Stomach smooth muscle (tissue), 2 donors: Measurements from ENCODE around the gene CDCP2.

Experiments
- H3K27ac ChIP-seq: one replicate; pipeline ENCODE4 v1.7.0; 2013; ENCODE audit warnings: mild to moderate bottlenecking, low read length, inconsistent platforms
- H3K27me3 ChIP-seq, 2 donors: one replicate each; pipeline ENCODE4 v1.7.0; 2013; ENCODE audit warnings: low read length in 2 of 2; ENCODE audit not compliant: insufficient read depth in 2 of 2, control insufficient read depth in 1 of 2
- H3K36me3 ChIP-seq, 2 donors: one replicate each; pipeline ENCODE4 v1.7.0; 2013; ENCODE audit warnings: low read length in 2 of 2; ENCODE audit not compliant: control insufficient read depth in 2 of 2, insufficient read depth in 2 of 2
- H3K4me1 ChIP-seq: one replicate; pipeline ENCODE4 v1.7.0; 2013; ENCODE audit warnings: low read length; ENCODE audit not compliant: control insufficient read depth, insufficient read depth
- H3K4me3 ChIP-seq, 2 donors: one replicate each; pipeline ENCODE4 v1.7.0; 2013; ENCODE audit warnings: low read length in 2 of 2
- H3K9ac ChIP-seq, 2 donors: one replicate each; pipeline ENCODE4 v1.7.0; 2013; ENCODE audit warnings: low read length in 2 of 2, mild to moderate bottlenecking in 1 of 2
- H3K9me3 ChIP-seq, 2 donors: one replicate each; pipeline ENCODE4 v1.7.0; 2013; ENCODE audit warnings: low read length in 2 of 2; ENCODE audit not compliant: control insufficient read depth in 2 of 2
- donor health status: healthy.
- donor health status: Pancreatic carcinoma.

CDCP2 gene

DNA sequence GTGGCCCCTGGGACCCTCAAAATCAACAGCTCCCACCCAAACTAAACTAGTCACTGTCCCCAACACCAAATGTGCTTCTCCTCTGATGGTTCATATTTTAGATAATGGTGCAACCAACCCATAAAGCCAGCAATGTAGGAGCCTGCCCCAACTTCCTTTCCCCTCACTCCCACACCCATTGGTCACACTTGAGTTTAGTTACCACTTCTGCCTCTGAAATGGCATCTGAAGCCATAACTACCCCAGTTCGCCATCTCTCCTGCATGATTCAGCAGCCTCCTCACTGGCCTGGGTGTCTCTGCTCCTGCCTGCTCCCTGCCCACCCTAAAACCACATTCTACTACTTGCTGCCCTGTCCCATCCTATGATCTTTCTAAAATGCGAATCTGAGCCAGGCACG is 3.4 kb upstream of the CDCP2 start:
- no peaks in the 10 kb centered on the region for H3K9me3 ChIP-seq
- H3K27me3 ChIP-seq: no peaks in the 10 kb centered on the region
- no peaks in the 10 kb centered on the region for H3K36me3 ChIP-seq
- peaks cover 2% of the 10 kb centered on the region for H3K4me1 ChIP-seq
- no peak overlapping the region for H3K27ac ChIP-seq
- no peak overlapping the region for H3K9ac ChIP-seq
- H3K4me3 ChIP-seq: no peak overlapping the region

DNA sequence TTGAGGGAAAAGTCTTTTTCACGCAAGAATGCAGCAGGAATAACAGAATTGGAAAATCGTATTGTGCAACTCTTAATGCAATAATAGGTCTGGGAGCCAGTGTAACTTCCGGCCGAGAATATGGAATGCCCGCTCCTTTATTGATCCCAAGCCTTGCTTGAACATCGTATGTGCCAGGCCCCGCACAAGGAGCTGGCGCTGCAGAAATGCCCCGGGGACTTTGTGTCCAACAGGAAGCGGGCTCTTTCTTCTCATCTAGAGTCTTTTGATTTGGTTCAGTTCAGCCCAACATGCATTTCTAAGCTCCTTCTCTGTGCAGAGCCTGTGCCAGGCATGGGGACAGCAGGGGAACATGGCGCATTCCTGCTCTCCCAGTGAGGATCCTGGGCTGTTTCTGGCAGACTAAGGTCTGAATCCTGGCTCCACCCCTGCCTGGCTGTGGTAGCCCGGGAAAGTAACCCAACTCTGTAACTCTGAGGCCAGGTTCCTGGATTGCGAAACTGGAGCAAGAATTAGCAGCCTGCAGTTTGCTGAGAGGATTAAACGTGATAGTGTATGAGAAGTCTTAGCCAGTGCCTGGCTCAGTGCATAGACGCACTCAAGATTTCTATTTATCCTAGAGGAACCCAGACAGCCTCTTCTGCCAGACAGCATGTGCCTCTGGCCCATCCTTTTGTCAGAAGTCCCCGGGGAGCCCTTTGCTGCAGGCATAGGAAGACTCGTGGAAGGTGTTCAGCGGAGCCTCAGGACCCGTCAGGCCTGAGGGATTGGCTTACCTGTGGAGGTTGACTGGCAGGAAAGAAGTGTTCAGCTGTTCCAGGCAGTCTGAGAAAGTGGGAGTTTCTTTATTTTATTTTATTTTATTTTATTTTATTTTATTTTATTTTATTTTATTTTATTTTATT is 987 bp upstream of the CDCP2 start:
- Histone ChIP-seq H3K27me3 (no peaks in the 10 kb centered on the region), H3K9me3 (no peaks in the 10 kb centered on the region), H3K36me3 (no peaks in the 10 kb centered on the region), H3K9ac (no peak overlapping the region), H3K4me1 (peaks cover 2% of the 10 kb centered on the region), H3K4me3 (no peak overlapping the region), H3K27ac (no peak overlapping the region)

DNA sequence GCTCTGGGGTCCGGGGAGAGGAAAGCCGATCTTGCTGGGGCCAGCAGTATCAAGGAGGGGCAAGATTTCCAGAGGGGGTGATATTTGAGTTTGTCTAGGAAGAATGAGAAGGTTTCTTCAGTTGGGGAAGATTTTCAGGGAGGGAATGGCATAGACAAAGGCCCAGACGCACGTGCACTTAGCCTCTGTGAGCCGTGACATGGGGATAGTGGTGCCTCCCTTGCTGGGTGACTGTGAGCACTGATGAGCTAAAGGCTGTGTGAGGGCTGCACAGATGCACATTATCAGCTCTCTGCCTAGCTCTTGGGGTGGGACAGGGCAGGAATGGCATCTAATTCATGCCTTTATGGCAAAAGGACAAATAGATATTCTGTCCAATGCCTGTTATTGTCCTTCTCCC is 1.8 kb downstream of the CDCP2 start:
- no peaks in the 10 kb centered on the region for H3K36me3 ChIP-seq
- H3K27me3 ChIP-seq: no peaks in the 10 kb centered on the region
- H3K4me1 ChIP-seq: peaks cover 2% of the 10 kb centered on the region
- no peak overlapping the region for H3K4me3 ChIP-seq
- H3K9ac ChIP-seq: no peak overlapping the region
- H3K27ac ChIP-seq: no peak overlapping the region
- no peaks in the 10 kb centered on the region for H3K9me3 ChIP-seq

DNA sequence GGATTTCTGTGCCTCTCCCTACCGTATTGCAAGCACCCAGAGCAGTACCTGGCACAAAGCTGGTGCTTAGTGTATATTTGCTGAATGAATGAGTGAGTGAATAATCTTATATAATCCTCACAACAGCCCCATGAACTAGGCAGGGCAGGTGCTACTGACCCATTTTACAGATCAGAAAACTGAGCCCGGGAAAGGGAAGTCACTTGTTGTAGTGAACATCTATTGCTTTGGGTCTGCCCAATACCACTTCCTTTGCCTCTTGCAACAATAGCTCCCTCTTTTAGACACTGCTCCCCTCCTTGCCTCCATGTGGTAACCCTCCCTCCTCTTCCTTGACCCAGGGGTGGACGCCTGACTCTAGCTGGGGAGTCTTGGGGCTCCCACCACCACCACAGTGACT is 3.1 kb downstream of the CDCP2 start:
- Histone ChIP-seq H3K9me3 (no peaks in the 10 kb centered on the region), H3K27me3 (no peaks in the 10 kb centered on the region), H3K4me1 (peaks cover 2% of the 10 kb centered on the region), H3K36me3 (no peaks in the 10 kb centered on the region), H3K4me3 (no peak overlapping the region), H3K9ac (no peak overlapping the region), H3K27ac (no peak overlapping the region)

DNA sequence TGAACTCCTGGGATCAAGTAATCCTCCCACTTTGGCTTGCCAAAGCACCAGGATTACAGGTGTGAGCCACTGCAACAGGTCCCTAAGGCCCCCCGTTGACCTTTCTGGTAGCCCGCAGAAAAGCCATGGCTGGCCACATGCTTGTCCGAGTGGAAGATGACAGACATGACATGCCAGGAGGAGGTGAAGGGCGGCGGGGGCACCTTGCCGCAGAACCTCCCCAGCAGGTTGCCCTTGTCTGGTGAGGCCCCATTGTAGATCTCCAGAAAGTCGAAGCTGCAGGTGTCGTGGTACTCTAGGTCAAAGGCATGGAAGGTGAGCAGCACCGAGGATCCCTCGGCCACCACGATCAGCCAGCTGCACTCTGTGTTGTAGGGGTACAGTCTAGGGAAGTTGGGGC is 8.4 kb downstream of the CDCP2 start:
- Histone ChIP-seq H3K27ac (no peak overlapping the region), H3K9me3 (no peaks in the 10 kb centered on the region), H3K27me3 (no peaks in the 10 kb centered on the region), H3K4me1 (no peaks in the 10 kb centered on the region), H3K4me3 (no peak overlapping the region), H3K9ac (no peak overlapping the region), H3K36me3 (no peaks in the 10 kb centered on the region)

DNA sequence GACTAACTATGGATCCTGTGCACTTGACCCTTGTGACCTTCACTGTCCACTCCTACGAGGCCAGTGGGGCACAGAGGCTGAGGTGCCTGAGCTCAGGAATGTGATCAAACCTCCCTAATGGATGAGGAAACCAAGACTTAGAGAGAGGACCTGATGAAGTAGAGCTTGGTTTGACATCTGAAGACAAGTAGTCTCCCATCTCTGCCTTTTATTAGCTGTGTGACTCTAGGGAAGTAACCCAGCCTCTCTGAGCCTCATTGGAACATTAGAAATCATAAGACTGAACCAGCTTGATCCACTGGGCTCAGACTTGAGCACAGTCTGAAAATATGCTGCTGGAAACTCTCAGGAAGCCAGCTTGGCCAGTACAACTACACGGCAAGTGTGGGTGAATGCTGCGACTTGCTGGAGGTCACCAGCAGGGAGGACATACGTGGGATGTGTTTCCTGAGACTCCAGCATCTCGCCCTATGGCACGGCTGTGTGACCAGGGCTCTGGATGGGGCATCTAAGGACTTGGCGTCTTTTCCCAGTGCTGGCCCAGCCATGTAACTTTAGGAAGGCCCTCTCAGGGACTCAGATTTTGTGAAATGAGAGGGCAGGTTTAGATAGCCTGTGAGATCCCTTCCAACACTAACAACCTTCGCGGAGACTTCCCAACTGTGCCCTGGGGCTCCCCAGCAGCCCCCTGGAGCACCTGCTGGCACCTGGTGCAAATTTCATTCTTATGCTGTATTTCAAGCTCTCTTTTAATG is 10.5 kb downstream of the CDCP2 start:
- Histone ChIP-seq H3K27me3 (no peaks in the 10 kb centered on the region), H3K27ac (no peak overlapping the region), H3K4me3 (no peak overlapping the region), H3K4me1 (no peaks in the 10 kb centered on the region), H3K9me3 (no peaks in the 10 kb centered on the region), H3K9ac (no peak overlapping the region), H3K36me3 (no peaks in the 10 kb centered on the region)

DNA sequence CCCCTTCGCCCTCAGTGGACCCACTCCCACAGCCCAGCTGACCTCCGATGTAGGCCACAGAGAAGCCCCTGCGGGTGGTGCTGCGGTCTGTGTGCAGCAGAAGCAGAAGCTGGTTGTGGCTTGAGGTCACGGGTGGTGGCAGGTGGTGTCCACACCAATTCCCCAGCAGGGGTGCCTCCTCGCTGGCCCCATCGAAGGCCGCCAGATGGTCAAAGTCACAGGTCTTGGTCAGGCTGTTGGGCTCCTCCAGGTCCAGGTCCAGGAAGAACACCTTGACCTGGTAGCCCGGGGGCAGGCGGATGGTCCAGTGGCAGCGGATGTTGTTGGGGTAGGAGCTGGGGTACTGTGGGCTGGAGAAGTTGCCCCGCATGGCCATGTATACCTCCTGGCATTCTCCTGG is 13.1 kb downstream of the CDCP2 start:
- Histone ChIP-seq H3K36me3 (no peaks in the 10 kb centered on the region), H3K9ac (no peak overlapping the region), H3K4me1 (no peaks in the 10 kb centered on the region), H3K27me3 (no peaks in the 10 kb centered on the region), H3K9me3 (no peaks in the 10 kb centered on the region), H3K27ac (no peak overlapping the region), H3K4me3 (no peak overlapping the region)

DNA sequence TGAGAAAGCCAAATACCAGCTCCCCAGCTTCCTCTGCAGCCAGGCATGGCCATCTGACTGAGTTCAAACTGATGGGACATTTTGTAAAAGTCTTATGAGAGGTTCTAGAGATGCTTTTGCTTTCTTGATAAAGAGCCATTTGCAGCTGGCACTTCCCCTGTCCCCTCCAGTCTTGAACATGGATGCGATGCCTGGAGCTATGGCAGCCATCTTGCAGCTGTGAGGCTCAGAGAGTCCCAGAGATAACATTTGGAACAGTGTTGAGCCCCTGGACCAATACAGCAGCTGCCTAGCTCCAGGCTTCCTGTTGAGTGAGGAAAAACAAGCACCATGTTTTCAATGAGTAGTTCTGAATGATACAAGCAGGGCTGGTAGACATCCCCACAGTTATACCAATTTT is 13.8 kb downstream of the CDCP2 start:
- no peaks in the 10 kb centered on the region for H3K9me3 ChIP-seq
- no peak overlapping the region for H3K27ac ChIP-seq
- H3K27me3 ChIP-seq: no peaks in the 10 kb centered on the region
- no peaks in the 10 kb centered on the region for H3K4me1 ChIP-seq
- H3K36me3 ChIP-seq: no peaks in the 10 kb centered on the region
- H3K9ac ChIP-seq: no peak overlapping the region
- H3K4me3 ChIP-seq: no peak overlapping the region

DNA sequence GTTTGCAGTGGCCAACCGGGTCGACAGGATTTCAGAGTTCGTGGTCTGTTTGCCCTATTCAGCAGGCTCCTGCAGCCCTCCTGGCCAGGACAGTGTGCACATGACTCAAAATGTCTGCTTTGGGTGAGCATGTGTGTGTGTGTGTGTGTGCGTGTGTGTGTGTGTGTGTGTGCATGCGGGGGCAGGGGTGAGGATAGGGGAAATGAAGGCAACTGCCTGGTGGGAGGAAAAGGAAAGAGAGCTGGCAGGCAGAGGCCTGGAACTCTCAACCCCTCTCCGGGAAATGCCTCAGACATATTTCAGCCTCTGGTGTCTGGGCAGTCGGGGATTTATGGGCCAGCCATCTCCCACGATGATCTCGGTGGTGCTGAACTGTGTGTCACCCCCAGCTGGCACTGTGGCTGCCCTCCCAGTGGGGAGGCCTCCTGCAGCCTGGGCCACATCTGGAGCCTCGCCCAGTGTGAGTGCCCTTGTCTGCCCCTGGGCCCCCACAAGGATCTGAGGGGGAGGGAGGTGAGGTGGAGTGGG is 15.2 kb downstream of the CDCP2 start:
- no peaks in the 10 kb centered on the region for H3K36me3 ChIP-seq
- no peaks in the 10 kb centered on the region for H3K9me3 ChIP-seq
- no peaks in the 10 kb centered on the region for H3K4me1 ChIP-seq
- no peaks in the 10 kb centered on the region for H3K27me3 ChIP-seq
- H3K27ac ChIP-seq: no peak overlapping the region
- no peak overlapping the region for H3K4me3 ChIP-seq
- H3K9ac ChIP-seq: no peak overlapping the region

DNA sequence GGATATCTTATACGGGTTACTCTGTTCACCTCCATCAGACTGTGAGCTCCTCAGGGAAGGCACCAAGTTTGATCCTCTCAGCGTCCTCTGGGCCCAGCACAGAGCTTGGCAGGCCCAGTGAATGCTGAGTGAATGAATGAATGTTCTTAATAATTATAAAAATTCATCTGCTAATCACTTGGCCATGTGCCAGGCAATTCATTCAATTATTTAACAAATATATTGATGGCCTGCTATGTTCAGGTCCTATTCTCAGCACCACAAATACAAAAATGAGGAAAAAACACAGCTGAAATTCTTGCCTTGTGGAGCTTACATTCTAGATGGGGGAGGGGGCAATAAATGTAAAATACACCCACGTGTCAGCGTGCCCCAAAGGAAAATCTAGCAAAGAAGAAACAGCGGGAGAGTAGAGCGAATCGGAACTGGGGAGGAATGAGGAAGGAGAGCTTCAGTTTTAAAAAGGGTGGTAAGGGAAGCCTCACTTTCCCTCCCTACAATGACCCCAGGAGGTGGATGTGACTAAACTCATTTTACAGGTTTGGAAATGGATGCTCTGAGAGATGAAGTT is 15.8 kb downstream of the CDCP2 start:
- Histone ChIP-seq H3K9ac (no peak overlapping the region), H3K36me3 (no peaks in the 10 kb centered on the region), H3K27me3 (no peaks in the 10 kb centered on the region), H3K4me1 (no peaks in the 10 kb centered on the region), H3K9me3 (no peaks in the 10 kb centered on the region), H3K4me3 (no peak overlapping the region), H3K27ac (no peak overlapping the region)
